ENCODE measurements around the gene STH.

STH gene, protein sequence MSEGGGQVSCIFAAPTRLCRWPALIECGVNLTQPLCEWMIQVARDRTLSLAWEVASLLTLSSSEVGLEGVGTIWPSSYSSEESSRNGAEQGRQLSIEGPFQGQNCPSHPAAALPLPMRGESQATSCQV

DNA sequence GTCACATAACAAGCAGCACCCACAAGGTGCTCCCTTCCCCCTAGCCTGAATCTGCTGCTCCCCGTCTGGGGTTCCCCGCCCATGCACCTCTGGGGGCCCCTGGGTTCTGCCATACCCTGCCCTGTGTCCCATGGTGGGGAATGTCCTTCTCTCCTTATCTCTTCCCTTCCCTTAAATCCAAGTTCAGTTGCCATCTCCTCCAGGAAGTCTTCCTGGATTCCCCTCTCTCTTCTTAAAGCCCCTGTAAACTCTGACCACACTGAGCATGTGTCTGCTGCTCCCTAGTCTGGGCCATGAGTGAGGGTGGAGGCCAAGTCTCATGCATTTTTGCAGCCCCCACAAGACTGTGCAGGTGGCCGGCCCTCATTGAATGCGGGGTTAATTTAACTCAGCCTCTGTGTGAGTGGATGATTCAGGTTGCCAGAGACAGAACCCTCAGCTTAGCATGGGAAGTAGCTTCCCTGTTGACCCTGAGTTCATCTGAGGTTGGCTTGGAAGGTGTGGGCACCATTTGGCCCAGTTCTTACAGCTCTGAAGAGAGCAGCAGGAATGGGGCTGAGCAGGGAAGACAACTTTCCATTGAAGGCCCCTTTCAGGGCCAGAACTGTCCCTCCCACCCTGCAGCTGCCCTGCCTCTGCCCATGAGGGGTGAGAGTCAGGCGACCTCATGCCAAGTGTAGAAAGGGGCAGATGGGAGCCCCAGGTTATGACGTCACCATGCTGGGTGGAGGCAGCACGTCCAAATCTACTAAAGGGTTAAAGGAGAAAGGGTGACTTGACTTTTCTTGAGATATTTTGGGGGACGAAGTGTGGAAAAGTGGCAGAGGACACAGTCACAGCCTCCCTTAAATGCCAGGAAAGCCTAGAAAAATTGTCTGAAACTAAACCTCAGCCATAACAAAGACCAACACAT lies at the start of gene STH:
TSS of gene STH (plus strand) at position 264 of the 913 bp plus-strand sequence. CDS start at position 294, 30 bp downstream.
- no peak within 1 kb of the TSS for H3K27ac ChIP-seq
- TF ChIP-seq, protein P1, sequence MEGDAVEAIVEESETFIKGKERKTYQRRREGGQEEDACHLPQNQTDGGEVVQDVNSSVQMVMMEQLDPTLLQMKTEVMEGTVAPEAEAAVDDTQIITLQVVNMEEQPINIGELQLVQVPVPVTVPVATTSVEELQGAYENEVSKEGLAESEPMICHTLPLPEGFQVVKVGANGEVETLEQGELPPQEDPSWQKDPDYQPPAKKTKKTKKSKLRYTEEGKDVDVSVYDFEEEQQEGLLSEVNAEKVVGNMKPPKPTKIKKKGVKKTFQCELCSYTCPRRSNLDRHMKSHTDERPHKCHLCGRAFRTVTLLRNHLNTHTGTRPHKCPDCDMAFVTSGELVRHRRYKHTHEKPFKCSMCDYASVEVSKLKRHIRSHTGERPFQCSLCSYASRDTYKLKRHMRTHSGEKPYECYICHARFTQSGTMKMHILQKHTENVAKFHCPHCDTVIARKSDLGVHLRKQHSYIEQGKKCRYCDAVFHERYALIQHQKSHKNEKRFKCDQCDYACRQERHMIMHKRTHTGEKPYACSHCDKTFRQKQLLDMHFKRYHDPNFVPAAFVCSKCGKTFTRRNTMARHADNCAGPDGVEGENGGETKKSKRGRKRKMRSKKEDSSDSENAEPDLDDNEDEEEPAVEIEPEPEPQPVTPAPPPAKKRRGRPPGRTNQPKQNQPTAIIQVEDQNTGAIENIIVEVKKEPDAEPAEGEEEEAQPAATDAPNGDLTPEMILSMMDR (conservative IDR thresholded peaks at IDR 0.05) = no peak

DNA sequence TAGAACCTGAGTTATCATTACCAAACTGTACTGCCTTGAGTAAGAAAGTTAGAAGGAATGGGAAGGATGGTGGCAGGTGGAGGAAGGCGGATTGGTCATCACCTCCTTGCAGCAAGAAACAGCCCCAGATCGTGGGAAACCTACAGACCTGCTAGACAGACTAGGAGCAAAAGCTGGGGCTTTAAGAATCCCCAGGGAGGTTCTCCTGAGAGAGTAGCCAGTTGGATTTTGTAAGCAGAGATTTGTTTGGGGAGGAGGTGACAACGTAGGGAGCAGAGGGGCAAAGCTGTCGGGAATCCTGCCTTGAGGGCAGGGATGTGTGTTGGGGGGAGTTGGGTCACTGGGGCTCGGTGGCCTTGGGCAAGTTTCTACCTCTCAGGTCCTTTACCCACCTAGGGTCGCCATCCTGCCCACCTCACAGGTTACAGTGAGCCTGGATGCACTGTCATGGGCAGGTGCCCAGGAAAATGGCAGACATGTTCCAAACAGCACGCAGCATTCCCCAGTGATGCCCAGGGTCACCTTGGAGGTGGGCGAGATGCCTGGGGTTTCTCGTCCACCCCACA lies 49.2 kb upstream of the STH start:
- no peak overlapping the region; the same call in 1 of the 2 replicates for H3K27ac ChIP-seq

DNA sequence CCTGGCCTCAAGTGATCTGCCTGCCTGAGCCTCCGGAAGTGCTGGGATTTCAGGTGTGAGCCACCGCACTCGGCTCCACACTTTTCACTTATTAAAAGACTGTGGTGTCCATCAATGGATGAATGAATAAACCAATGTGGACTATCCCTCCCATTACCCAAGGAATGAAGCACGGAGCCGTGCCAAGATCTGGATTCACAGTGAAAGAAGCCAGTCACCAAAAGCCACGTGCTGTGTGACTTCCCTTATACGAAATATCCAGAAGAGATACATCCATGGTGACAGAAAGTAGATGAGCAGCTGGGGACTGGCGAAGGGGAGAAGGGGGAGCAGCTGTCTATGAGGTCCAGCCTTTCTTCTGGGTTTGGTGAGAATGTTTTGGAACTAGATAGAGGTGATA lies 48.2 kb upstream of the STH start:
- H3K27ac ChIP-seq = no peak overlapping the region
- TF ChIP-seq, protein P1 (conservative IDR thresholded peaks at IDR 0.05) = no peak

More for the DNA sequence above, 49.2 kb upstream of the STH start:
- TF ChIP-seq, protein P1 (conservative IDR thresholded peaks at IDR 0.05) = no peak

DNA sequence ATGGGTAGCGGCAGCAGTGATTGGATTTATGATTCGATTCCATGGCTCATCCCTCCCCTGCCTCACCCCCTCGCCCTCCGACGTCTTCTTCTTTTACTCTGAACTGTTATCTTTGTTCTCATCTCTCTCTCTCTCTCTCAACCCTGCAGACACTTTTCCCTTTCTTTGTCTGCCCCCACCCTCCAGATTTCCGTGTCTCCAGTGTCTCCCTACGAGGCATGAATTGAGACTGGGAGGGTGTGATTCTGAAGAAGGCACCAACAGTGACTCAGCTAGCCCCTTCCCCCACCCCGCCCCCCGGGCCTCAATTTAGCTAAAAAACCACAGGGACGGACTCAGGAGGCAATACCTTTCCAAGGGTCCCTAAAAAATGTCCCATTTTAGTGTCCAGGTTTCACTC lies 47.6 kb upstream of the STH start:
- TF ChIP-seq, protein P1 (conservative IDR thresholded peaks at IDR 0.05) = no peak
- no peak overlapping the region for H3K27ac ChIP-seq

DNA sequence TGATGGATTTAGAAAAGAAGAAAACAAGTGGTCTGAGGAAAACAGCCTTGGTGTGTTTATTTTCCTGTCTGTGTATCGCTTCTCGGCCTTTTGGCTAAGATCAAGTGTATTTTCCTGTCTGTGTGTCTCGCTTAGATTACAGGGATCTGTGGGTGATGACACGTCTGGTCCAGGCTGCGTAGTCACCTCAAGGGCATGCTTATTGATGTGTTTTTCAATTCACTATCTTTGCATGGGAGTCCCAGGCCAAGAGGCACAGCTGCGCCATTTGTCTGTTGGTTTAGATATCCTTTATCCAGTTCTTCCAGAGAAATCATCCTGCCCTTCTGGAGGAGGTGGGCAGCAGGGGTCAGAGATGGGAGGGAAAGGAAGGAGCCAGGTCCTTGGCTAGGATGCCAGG lies 47.1 kb upstream of the STH start:
- no peak overlapping the region for H3K27ac ChIP-seq
- TF ChIP-seq, protein P1 (conservative IDR thresholded peaks at IDR 0.05) = no peak

DNA sequence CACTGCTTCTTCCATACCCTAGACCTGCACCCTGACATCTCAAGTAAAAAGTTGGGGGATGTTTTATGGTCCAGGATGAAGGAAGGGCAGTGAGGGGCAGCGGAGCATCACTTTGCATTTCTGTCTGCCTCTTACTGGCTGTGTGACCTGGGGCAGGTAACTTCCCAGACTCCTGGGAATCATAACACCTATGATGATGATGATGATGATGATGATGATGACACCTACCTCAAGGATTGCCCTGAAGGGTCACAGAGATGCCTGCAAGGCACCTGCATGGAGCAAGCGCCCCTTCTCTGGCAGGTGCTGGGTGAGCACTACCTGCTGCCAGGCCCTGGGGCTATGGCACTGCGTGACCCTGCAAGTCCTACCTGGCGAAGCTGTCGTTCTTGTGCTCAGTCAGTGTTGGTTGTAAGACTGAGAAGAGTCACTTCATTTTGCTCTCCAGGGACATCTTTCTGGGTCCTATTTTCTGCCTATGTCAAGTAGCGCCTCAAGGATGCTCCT lies 46.2 kb upstream of the STH start:
- no peak overlapping the region for H3K27ac ChIP-seq
- TF ChIP-seq, protein P1 (conservative IDR thresholded peaks at IDR 0.05) = no peak

DNA sequence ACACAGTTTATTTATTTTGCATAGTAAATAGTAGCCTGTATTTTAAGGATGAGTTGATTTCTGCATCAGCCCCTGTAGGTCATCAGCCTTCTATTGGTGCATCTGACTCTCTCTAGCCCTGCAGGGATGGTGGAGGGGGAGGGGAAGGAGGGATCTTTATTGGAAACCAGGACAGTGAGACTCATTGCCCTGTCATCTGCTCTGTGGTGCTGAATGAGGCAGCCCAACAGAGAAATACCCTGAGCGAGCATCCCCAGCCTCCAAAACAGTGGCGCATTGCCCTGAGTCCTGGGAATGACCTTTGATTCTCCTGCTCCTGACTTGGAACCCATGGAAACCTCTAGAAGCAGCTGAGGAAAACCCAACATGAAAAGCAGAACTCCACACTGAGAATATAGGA lies 45.5 kb upstream of the STH start:
- TF ChIP-seq, protein P1 (conservative IDR thresholded peaks at IDR 0.05) = no peak
- H3K27ac ChIP-seq = no peak overlapping the region
